WTC11 (cell line): ENCODE data around the gene MEGF11. TPM values are rescaled to one million over a fixed set of nuclear protein-coding genes. Genes with fewer than 3 reads are reported as not detected.

ENCODE experiments used
- ATAC-seq: fragments of 200-7000 bp; cut with Tn5 transposase; 2 replicates; pipeline ENCODE4 v1.10.0; 2021; ENCODE audit warnings: mild to moderate bottlenecking, moderate library complexity
- CTCF ChIA-PET: fragments of 300-600 bp; sonication (Branson Sonifier 250); formaldehyde crosslinking; loops from one replicate; lab custom pipeline; 2021; ENCODE audit warnings: antibody characterized with exemption; lab: Charles Lee
- POLR2A ChIA-PET: fragments of 350-600 bp; sonication (Branson Sonifier 250); formaldehyde crosslinking; loops from one replicate; lab custom pipeline; 2021; ENCODE audit warnings: antibody characterized with exemption; lab: Charles Lee
- DNase-seq: peaks from one replicate; pipeline ENCODE4 v3.0.0; 2021; ENCODE audit warnings: low spot score
- H3K27ac Mint-ChIP-seq: 2 replicates; pipeline ENCODE4 v1.8.0; 2021; ENCODE audit warnings: mixed read lengths
- H3K27me3 Mint-ChIP-seq: 2 replicates; pipeline ENCODE4 v1.8.0; 2021; ENCODE audit warnings: low read depth, mild to moderate bottlenecking, moderate library complexity, mixed read lengths
- H3K36me3 Mint-ChIP-seq: 2 replicates; pipeline ENCODE4 v1.8.0; 2021; ENCODE audit warnings: mixed read lengths
- H3K4me1 Mint-ChIP-seq: 2 replicates; pipeline ENCODE4 v1.8.0; 2022; ENCODE audit warnings: mixed read lengths
- H3K4me3 Mint-ChIP-seq: 2 replicates; pipeline ENCODE4 v1.8.0; 2021; ENCODE audit warnings: mild to moderate bottlenecking, moderate library complexity, mixed read lengths
- H3K9me3 Mint-ChIP-seq: 2 replicates; pipeline ENCODE4 v1.8.0; 2021; ENCODE audit warnings: mixed read lengths
- CBFB ChIP-seq: sonication (generic); formaldehyde crosslinking; IDR thresholded peaks from 2 replicates; pipeline ENCODE4 v1.8.1; 2022; ENCODE audit warnings: mild to moderate bottlenecking, low read depth, missing genetic modification reagents
- CREM ChIP-seq: sonication (generic); formaldehyde crosslinking; IDR thresholded peaks from 2 replicates; pipeline ENCODE4 v1.8.1; 2022; ENCODE audit warnings: mild to moderate bottlenecking, missing genetic modification reagents, moderate library complexity
- CTCF ChIP-seq: fragments of 200-600 bp; IDR thresholded peaks from 2 replicates; pipeline ENCODE4 v1.8.0; 2022; ENCODE audit warnings: antibody characterized with exemption
- E2F5 ChIP-seq: sonication (generic); formaldehyde crosslinking; IDR thresholded peaks from 2 replicates; pipeline ENCODE4 v1.8.1; 2022; ENCODE audit warnings: mild to moderate bottlenecking, moderate library complexity, missing genetic modification reagents
- HMGXB4 ChIP-seq: sonication (generic); formaldehyde crosslinking; IDR thresholded peaks from 2 replicates; pipeline ENCODE4 v1.8.1; 2023; ENCODE audit warnings: mild to moderate bottlenecking, moderate library complexity, missing genetic modification reagents
- JUN ChIP-seq: sonication (generic); formaldehyde crosslinking; IDR thresholded peaks from 2 replicates; pipeline ENCODE4 v1.8.0; 2023; ENCODE audit warnings: mild to moderate bottlenecking, missing genetic modification reagents
- KAT7 ChIP-seq: sonication (generic); formaldehyde crosslinking; IDR thresholded peaks from 2 replicates; pipeline ENCODE4 v1.8.1; 2023; ENCODE audit warnings: missing genetic modification reagents, mild to moderate bottlenecking, borderline replicate concordance
- NFYB ChIP-seq: sonication (generic); formaldehyde crosslinking; conservative IDR thresholded peaks from 2 replicates; pipeline ENCODE4 v1.8.0; 2022; ENCODE audit warnings: low read depth, missing genetic modification reagents
- NR2C2 ChIP-seq: sonication (generic); formaldehyde crosslinking; IDR thresholded peaks from 2 replicates; pipeline ENCODE4 v1.8.0; 2022; ENCODE audit warnings: mild to moderate bottlenecking, missing genetic modification reagents
- USF1 ChIP-seq: sonication (generic); formaldehyde crosslinking; IDR thresholded peaks from 2 replicates; pipeline ENCODE4 v1.8.0; 2022; ENCODE audit warnings: mild to moderate bottlenecking, missing genetic modification reagents
- USF2 ChIP-seq: sonication (generic); formaldehyde crosslinking; IDR thresholded peaks from 2 replicates; pipeline ENCODE4 v1.8.1; 2023; ENCODE audit warnings: mild to moderate bottlenecking, missing genetic modification reagents, moderate library complexity
- ZNF121 ChIP-seq: sonication (generic); formaldehyde crosslinking; IDR thresholded peaks from 2 replicates; pipeline ENCODE4 v1.8.0; 2023; ENCODE audit warnings: missing genetic modification reagents
- ZNF263 ChIP-seq: sonication (generic); formaldehyde crosslinking; IDR thresholded peaks from 2 replicates; pipeline ENCODE4 v1.8.1; 2022; ENCODE audit warnings: low read depth, mild to moderate bottlenecking, moderate library complexity, missing genetic modification reagents
- ZNF423 ChIP-seq: fragments of 250-450 bp; sonication (Bioruptor Pico); IDR thresholded peaks from 2 replicates; pipeline ENCODE4 v2.1.2; 2022; ENCODE audit warnings: mild to moderate bottlenecking, moderate library complexity
- ZNF425 ChIP-seq: fragments of 250-450 bp; sonication (Bioruptor Pico); conservative IDR thresholded peaks from 2 replicates; pipeline ENCODE4 v1.9.0; 2021; ENCODE audit warnings: mild to moderate bottlenecking
- ZSCAN18 ChIP-seq: fragments of 250-450 bp; sonication (Bioruptor Pico); IDR thresholded peaks from 2 replicates; pipeline ENCODE4 v2.1.2; 2022; ENCODE audit warnings: mild to moderate bottlenecking, moderate library complexity
- total RNA-seq: library from RNA; stranded (reverse); gene quantifications from 3 replicates; pipeline ENCODE4 v1.2.3, GENCODE V29; 2021

MEGF11 gene
- total RNA-seq, 1 experiment from 2014 or later, result 3.3 TPM

- no peak for DNase-seq
- Mint-ChIP-seq H3K27me3 (no peaks in the 10 kb centered on the region), H3K27ac (no peak overlapping the region)
- no peak for TF ChIP-seq ZNF425
- no peak for TF ChIP-seq NR2C2 (CRISPR knock-in tag)
- TF ChIP-seq CBFB, result no peak
- no peak for TF ChIP-seq JUN (CRISPR knock-in tag)
- TF ChIP-seq KAT7 (CRISPR knock-in tag), result no peak
- no peak for TF ChIP-seq HMGXB4 (CRISPR knock-in tag)
- no peak for TF ChIP-seq NFYB (CRISPR knock-in tag)
- TF ChIP-seq ZNF121 (CRISPR knock-in tag), result no peak
- TF ChIP-seq, all 79 proteins: peak for 0
- ChIA-PET CTCF (interaction anchor here (0.5 kb wide), 1 partner anchor 97 kb away, joined by 3 read pairs; no protein-coding TSS in a partner anchor), POLR2A (interaction anchor here (0.7 kb wide), 1 partner anchor 12 kb away, joined by 3 read pairs; no protein-coding TSS in a partner anchor)
- no peak for ATAC-seq
- H3K4me1 Mint-ChIP-seq, result peaks cover 21% of the 10 kb centered on the region
- H3K36me3 Mint-ChIP-seq, result peaks cover 67% of the 10 kb centered on the region
- no peaks in the 10 kb centered on the region for H3K9me3 Mint-ChIP-seq
- H3K4me3 Mint-ChIP-seq, result no peak overlapping the region
These were observed 369.0 kb downstream of the MEGF11 start for GRCh38 chr15:65884511-65884910.

DNA sequence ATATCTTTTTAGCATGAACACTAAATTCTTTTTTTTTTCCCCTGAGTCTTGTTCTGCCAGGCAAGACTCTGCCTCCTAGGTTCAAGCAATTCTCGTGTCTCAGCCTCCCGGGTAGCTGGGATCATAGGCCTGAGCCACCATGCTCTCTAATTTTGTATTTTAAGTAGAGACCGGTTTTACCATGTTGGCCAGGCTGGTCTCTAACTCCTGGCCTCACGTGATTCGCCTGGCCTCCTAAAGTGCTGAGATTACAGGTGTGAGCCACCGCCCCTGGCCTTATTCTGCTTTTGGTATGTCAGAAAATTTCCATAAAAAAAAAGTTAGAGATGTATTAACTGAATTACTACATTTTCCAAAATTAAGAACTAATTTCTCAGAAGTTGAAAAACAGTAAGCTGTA, 370.0 kb downstream of the MEGF11 start:
- no peak overlapping the region for H3K27ac Mint-ChIP-seq
- DNase-seq (no peak), ATAC-seq (no peak)
- H3K27me3 Mint-ChIP-seq, result no peaks in the 10 kb centered on the region
- CTCF ChIA-PET, result no interaction called here
- H3K4me3 Mint-ChIP-seq, result no peak overlapping the region
- POLR2A ChIA-PET, result no interaction called here
- H3K4me1 Mint-ChIP-seq, result peaks cover 19% of the 10 kb centered on the region
- TF ChIP-seq ZNF423 (no peak), E2F5 (CRISPR knock-in tag) (no peak), USF2 (peak; percentile 64; the same call in 1 of the 2 replicates), USF1 (0 out of 2 replicates have a peak, but pooled peaks have one; percentile 18), CREM (CRISPR knock-in tag) (no peak), ZSCAN18 (CRISPR knock-in tag) (no peak), CTCF (no peak), ZNF263 (no peak)
- TF ChIP-seq, all 79 proteins: peak for 2
- no peaks in the 10 kb centered on the region for H3K9me3 Mint-ChIP-seq
- H3K36me3 Mint-ChIP-seq, result peaks cover 62% of the 10 kb centered on the region
